Measurements from ENCODE around the gene RELT.

The RELT gene, protein sequence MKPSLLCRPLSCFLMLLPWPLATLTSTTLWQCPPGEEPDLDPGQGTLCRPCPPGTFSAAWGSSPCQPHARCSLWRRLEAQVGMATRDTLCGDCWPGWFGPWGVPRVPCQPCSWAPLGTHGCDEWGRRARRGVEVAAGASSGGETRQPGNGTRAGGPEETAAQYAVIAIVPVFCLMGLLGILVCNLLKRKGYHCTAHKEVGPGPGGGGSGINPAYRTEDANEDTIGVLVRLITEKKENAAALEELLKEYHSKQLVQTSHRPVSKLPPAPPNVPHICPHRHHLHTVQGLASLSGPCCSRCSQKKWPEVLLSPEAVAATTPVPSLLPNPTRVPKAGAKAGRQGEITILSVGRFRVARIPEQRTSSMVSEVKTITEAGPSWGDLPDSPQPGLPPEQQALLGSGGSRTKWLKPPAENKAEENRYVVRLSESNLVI

GRCh38 chr11:73376160-73376802, at the start of gene RELT:
TSS of gene RELT (plus strand) at chr11:73376399. CDS start at chr11:73389137, 12,738 bp downstream.
- DNase-seq = peak; percentile 73 to 97

DNA sequence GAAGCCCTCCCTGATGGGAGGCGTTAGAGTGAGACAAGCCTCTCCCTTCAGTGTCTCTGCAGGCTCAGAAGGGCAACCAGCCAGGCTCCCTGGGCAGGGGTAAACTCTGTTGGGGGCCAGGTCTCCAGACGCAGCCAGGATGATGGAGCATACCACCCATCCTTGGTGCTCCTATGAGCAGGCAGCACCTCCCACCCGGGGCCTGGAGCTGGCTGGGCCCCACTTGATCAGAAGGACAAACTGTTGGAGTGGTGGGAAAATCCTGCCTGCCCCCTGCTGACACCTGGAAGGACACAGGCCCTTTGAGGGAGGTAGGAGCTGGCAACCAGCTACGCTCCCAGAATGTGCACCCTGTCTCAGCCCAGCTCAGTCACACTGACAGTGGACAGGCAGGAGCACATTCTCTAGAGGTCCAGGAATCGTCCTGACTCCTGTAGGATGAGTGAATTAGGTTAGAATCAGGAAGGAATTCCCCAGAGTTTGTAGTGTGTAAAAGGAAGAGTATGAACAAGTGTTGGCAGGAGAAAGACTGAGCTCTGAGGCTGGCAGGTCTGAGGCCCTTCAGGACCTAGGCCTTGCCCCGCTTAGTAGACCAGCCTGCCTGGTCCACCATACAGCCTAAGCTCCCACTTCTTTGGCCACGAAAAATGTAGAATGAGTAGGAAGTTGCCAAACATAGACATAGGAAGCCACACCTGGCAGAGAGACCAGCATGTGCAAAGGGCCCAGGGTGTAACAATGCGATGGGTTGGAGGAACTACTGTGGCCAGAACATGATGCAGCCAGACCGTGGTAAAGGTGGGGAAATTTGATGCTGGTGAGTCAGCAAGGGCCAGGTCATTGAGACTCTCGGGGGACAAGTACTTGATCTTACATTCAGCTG, 49.0 kb upstream of the RELT start:
- no peak for DNase-seq

GRCh38 chr11:73327812-73328364, 48.3 kb upstream of the RELT start:
- DNase-seq = no peak

- peak in 1 of 2 experiments; percentile 15 for DNase-seq
Measured at GRCh38 chr11:73330569-73331093, 45.6 kb upstream of the RELT start.

DNA sequence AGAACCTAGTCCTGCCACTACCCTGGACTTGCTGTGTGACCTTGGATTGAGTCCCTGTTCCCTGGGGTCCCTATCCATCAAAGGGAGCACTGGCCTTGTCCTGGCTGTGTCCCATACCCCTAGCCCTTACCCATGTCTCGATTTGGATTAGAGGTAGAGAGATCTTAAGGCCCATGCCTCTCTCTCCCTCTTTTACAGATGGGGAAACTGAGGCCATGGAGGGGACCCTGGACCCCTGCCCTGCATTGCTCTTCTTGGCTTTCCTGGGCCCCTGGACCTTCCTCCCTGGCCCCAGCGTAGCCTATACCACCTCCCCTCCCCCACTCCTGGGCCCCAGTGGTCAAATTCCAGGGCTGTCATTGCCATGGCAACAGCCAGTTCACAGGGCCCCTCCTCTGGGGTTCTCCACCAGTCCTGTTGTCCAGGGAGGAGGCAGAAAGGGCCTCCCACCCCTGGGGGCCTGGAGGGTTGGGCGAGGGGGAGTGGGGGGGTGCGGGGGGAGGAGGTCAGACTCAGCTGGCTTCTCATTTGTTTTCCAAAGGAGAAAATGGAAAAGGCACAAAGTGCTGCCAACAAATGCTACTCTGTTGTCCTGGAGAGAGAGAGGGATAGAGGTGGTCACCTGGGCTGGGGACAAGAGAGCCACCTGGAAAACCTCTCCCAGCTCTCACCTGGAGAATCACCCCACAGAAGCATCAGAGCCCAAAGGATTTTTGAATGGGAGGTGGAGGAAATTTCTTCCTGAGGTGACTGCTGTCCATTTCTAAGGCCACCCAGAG, 44.9 kb upstream of the RELT start:
- peak in 1 of 2 experiments; percentile 42 for DNase-seq

- no peak for DNase-seq
Measured at GRCh38 chr11:73333173-73333572, 43.0 kb upstream of the RELT start.

DNA sequence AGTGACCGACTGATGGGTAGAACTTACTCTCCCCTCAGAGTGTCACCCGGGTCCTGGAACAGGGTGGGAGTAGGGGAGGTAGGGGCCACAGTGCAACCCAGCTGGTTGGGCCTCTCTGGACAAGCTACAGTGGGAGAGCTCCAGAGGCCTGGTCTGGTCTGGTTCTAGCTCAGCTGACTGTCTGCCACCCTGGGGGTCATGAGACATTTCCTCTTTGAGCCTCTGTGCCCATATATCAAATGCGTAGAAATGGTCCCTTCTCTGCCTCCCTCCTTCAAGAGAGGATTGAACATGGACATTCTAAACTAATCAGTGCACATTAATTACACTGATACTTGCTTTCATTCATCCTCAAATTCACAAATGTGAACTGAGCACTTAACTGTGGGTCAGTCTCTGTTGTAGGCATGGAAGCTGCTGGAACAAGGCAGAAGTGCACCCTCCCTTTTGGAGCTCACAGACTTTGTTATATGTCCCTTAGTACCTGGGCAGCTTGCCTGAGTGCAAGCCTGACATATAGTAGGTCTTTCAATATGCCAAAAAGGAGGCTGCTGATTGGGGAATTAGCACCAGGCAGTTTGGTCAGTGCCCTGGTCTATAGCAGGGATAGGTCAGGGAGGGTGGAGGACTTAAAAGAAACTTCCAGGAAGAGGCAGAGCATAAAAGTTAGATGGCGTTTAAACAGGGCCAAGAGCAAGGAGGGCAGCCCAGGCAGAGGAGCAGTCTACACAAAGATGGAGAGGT, 42.4 kb upstream of the RELT start:
- DNase-seq = no peak

DNA sequence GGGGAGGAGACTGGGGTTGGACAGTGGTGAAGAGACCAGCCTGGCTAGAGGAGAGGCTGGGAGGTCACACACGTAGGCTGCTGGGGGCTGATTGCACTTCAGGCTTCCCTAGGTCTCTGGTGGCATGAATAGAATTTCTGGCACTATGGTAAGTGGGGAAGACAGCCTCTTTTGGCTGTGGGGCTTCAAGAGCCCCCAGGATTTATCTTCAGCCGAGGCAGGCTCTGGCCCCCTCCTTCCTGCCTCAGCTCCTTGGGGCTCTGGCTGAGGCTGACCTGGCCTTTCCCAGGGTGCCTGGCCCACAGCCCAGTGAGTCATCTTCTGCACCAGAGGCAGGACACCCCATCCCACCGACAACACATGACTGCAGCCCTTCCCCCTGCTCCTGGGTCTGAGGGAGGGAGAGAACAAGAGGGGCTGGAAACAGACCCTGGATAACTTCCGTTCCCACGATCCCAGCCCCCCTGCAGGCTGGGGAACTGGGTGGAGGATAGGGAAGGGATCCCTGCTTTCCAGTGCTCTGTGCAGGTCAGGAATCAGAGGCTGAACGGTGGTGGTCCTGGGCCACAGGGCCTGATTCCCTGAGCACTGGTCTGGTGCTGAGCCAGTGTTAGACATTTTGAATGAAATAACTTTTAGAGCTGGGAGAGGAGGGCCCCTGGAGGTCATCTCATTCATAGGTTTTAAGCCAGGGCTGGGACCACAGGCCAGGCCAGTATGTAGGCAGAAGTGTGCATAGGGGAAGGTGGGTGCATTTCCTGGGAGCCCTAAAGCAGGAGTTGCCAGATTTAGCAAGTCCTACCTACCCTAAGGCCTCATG, 41.6 kb upstream of the RELT start:
- no peak for DNase-seq

DNA sequence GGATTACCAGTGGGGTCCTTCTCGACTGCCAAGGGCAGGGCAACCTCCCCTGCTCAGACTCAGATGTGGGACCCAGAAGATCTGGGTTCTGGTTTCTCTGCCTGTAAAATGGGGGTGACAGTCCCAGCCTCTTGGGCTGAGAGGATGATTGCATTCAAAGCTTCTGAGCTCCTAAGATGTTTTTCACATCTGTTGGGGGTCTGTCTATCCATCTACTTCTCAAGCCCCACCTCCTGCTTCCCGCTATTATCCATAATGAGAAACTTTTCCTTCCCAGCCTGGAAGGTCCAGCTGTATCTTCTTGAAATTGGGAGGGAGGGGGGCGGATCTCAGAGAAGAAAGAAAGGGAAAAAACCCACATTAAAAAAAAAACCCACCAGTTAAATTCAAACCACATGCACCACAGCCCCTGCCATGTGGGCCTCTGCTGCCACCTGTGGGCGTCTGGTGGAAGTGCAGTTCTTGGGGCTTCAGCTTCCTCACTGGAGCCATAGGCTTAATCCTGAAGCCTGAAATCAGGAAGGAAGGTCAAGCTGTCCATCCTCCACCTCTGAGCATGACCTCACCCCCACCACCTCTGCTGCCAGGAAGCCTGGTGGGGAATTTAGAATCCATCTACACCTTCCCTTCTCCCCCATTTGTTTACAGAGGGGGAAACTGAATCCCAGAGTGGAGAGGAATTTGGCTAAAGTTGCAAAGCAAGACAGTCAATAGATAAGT, 40.8 kb upstream of the RELT start:
- peak; percentile 24 to 85 for DNase-seq

GRCh38 chr11:73337846-73338245, 38.4 kb upstream of the RELT start:
- no peak for DNase-seq

- no peak for DNase-seq
Measured at GRCh38 chr11:73338279-73338678, 37.9 kb upstream of the RELT start.

- peak in 1 of 2 experiments; percentile 22 for DNase-seq
Measured at GRCh38 chr11:73340164-73340563, 36.0 kb upstream of the RELT start.

DNA sequence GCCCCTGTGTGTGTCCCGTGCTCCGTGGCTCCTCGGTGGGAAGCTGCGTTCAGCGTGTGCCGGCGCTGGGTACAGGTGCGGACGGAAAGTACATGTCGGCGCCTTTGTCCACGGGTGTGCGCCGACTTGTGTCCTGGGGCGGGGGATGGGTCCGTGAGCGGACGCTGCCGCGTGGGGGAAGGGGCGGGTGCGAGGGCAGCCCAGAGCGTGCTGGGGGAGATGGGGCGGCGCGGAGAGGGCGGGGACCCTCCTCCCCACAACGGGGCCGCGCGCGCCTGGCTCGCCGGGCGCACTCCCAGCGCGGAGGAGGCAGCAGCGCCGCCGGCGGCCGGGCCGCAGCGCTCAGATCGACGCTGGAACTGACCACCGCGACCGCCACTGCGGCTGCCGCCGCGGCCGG, 33.6 kb upstream of the RELT start:
- DNase-seq = peak in 1 of 2 experiments; percentile 66

DNA sequence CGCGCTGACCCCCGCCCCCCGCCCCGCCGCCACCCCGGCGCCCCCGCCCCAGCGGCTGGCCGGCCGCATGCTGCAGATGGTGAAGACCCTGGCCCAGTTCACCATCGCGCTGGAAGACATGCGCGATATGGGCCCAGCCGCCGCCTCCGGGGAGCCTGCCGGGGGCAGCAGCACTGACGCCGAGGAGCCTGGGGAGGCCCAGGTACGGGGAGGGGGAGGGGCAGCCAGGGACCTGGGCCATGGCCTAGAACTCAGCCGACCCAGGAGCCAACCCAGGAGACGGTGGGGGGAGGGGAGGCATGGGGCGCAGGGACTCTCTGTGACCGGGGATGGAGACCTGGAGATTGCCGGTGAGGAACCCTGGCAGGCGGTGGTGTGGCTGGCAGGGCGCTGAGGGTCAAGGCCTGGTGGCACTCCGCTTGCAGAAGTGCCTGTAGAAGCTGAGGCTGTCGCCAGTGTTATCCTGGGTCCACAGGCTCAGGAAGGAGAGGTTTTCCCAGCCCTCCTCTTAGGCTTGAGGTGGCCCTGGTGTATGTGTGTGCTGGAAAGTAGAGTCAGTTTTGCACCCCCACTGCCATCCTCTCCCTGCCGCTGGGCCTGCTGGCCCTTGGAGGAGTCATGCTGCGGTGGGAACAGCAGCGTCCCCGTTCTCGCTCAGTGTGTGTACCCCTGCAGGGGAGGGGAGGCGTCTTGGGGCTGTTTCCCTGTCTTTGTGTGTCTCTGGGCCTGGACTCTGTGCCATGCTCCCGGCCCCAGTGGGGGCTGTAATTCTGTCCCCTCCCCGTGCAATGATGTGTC, 32.9 kb upstream of the RELT start:
- peak in 1 of 2 experiments; percentile 72 for DNase-seq

GRCh38 chr11:73344191-73344607, 32.0 kb upstream of the RELT start:
- peak in 1 of 2 experiments; percentile 40 for DNase-seq

DNA sequence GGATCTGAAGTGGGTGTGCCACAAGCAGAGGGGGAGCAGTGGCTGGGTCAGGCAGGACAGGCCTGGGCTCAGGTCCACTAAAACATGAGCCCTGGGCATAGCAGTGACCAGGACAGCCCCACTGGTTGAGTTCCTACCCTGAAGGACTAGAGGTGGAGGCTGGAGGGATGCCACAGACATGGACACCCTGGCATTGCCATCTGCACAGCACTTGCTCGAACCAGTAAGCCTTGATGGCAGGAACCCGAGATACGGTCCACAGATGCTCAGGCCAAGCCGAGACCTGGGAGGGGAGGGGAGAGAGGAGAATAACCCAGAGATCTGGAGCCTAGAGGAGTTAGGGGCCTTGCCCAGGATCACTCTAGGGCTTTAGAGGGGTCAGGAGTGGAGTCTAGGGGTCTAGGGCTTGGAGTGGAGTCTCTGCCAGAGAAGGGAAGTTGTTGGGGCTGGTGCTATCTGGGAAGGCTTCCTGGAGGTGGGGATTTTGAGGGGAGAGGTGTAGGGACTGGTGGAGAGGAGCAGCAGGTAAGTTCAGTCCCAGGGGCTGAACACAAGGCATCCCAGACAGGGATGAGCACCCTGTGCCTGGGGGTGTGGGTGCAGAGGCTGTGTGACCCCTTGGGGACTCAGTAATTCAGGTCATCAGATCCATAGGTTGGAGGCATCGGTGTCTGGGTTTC, 30.6 kb upstream of the RELT start:
- DNase-seq = no peak

GRCh38 chr11:73346186-73346935, 29.8 kb upstream of the RELT start:
- no peak for DNase-seq
